Globus pallidus (tissue), 1 donor: ENCODE data around the gene HCFC1R1.
A peak's percentile ranks its signal among the peaks of the same experiment; 100 is the strongest.

ENCODE experiments used
- DNase-seq: peaks from one replicate; pipeline ENCODE4 v3.0.0-alpha.2; 2015; ENCODE audit warnings: low spot score

The HCFC1R1 gene

GRCh38 chr16:2976201-2976600 is 47.5 kb downstream of the HCFC1R1 start:
- DNase-seq: no peak

DNA sequence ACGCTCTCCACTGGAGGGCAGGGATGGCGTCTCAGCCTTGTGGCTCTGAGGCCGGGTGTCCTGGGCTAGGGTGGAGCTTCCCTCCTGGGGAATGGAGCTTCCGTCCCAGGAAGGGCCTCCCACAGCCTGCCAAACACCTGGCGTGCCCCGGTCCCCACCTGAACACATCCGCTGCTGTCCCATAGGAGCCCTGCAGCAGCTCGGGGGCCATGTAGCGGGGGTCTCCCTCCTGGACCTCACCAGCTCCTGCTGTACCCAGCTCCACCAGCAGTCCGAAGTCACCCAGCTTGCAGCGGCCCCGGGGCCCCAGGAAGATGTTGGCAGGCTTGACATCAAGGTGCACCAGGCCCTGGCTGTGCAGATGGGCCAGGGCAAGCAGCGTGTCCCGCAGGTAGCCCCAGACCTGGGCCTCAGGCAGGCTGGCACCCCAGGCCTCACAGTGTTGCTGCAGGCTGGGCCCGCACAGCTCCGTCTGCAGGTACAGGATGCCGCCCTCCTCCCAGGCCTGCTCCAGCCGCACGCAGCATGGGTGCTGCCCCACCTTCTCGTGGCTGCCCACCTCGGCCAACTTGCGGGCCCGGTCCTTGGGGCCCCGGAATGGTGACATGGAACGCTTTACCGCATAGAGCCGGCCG is 48.5 kb downstream of the HCFC1R1 start:
- no peak for DNase-seq

GRCh38 chr16:2974319-2975056 is 49.3 kb downstream of the HCFC1R1 start:
- no peak for DNase-seq

GRCh38 chr16:2973605-2974318 is 50.0 kb downstream of the HCFC1R1 start:
- peak; percentile 58 for DNase-seq

DNA sequence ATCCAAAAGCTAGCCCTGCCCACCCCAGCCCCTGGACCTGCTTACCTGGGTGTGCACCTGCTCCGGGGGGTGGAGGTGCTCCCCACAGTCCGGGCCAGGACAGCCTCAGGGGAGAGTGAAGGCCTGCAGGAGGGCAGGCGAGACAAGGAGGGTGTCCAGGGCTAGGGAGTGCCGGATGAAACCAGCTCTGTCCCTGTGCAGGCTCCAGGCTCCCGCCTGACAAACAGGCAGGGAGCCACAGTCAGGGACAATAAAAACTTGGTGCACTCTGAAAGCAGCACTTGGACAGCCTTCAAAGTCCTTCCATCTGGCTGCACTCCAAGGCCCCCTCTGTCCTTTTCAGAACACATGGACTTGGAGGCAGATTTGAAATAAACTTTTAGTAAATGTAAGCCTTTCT is 50.6 kb downstream of the HCFC1R1 start:
- DNase-seq: peak; percentile 65
